GM18867 (cell line): Measurements from ENCODE around the gene CCDC61.

Source experiments
- ATAC-seq: cut with Tn5 transposase; IDR thresholded peaks from one replicate; pipeline ENCODE4 v1.9.1; 2021; ENCODE audit warnings: mild to moderate bottlenecking, moderate library complexity; ENCODE audit not compliant: unreplicated experiment

Gene CCDC61

GRCh38 chr19:45973553-45974338 is 21.5 kb upstream of the CCDC61 start, which contains the start of gene NOVA2:
Gene NOVA2 (minus strand): TSS chr19:45973865. CDS start chr19:45973351, 514 bp downstream.
- ATAC-seq = no peak

GRCh38 chr19:45975306-45976070 is 19.8 kb upstream of the CCDC61 start:
- no peak for ATAC-seq

- no peak for ATAC-seq
Measured at GRCh38 chr19:45976178-45976577, 19.1 kb upstream of the CCDC61 start.

- no peak for ATAC-seq
Measured at GRCh38 chr19:45978156-45978555, 17.1 kb upstream of the CCDC61 start.

GRCh38 chr19:45981350-45981749 is 13.9 kb upstream of the CCDC61 start:
- no peak for ATAC-seq

GRCh38 chr19:45985321-45985720 is 9.9 kb upstream of the CCDC61 start:
- no peak for ATAC-seq

- ATAC-seq = no peak
Measured at GRCh38 chr19:45990113-45990728, 5.0 kb upstream of the CCDC61 start.

GRCh38 chr19:45994456-45994997 is 740 bp upstream of the CCDC61 start:
- ATAC-seq = peak; percentile 5

GRCh38 chr19:45995715-45996385 is 583 bp downstream of the CCDC61 start:
- no peak for ATAC-seq

GRCh38 chr19:45996933-45997332 is 1.7 kb downstream of the CCDC61 start:
- no peak for ATAC-seq

GRCh38 chr19:45998834-45999233 is 3.6 kb downstream of the CCDC61 start:
- ATAC-seq = no peak

- no peak for ATAC-seq
Measured at GRCh38 chr19:45999653-46000121, 4.4 kb downstream of the CCDC61 start.

GRCh38 chr19:46000491-46001246 is 5.4 kb downstream of the CCDC61 start:
- ATAC-seq = peak; percentile 66

GRCh38 chr19:46002678-46003275 is 7.5 kb downstream of the CCDC61 start:
- no peak for ATAC-seq

- ATAC-seq = no peak
Measured at GRCh38 chr19:46006411-46006810, 11.1 kb downstream of the CCDC61 start.

GRCh38 chr19:46009530-46010510 is 14.6 kb downstream of the CCDC61 start:
- ATAC-seq = no peak

- ATAC-seq = no peak
Measured at GRCh38 chr19:46014534-46014933, 19.3 kb downstream of the CCDC61 start.

GRCh38 chr19:46014941-46015686 is 19.8 kb downstream of the CCDC61 start:
- no peak for ATAC-seq
